H9 (cell line): Measurements from ENCODE around the gene CD2AP. TPM values are rescaled to one million over a fixed set of nuclear protein-coding genes. Genes with fewer than 3 reads are reported as not detected.
A peak's percentile ranks its signal among the peaks of the same experiment; 100 is the strongest.

ENCODE experiments used
- DNase-seq: peaks from one replicate; pipeline ENCODE4 v3.0.0-alpha.2; 2017
- H2AFZ ChIP-seq: one replicate; pipeline ENCODE4 v1.6.1; 2013; ENCODE audit warnings: mild to moderate bottlenecking, low read length, control low read depth, moderate library complexity
- H2AK5ac ChIP-seq: 2 replicates; pipeline ENCODE4 v1.6.1; 2013; ENCODE audit warnings: low read length, control low read depth, mixed read lengths; ENCODE audit not compliant: insufficient read length
- H2BK120ac ChIP-seq: one replicate; pipeline ENCODE4 v1.6.1; 2013; ENCODE audit warnings: low read depth, mild to moderate bottlenecking, low read length, control low read depth, inconsistent platforms; ENCODE audit not compliant: poor library complexity, severe bottlenecking
- H2BK12ac ChIP-seq: 2 replicates; pipeline ENCODE4 v1.6.1; 2013; ENCODE audit warnings: low read length, control low read depth, mixed read lengths, low read depth; ENCODE audit not compliant: insufficient read length
- H2BK15ac ChIP-seq: 2 replicates; pipeline ENCODE4 v1.6.1; 2013; ENCODE audit warnings: low read depth, low read length, control low read depth
- H2BK20ac ChIP-seq: one replicate; pipeline ENCODE4 v1.6.1; 2013; ENCODE audit warnings: low read depth, mild to moderate bottlenecking, low read length, control low read depth, inconsistent platforms; ENCODE audit not compliant: poor library complexity, severe bottlenecking
- H2BK5ac ChIP-seq: 2 replicates; pipeline ENCODE4 v1.6.1; 2013; ENCODE audit warnings: low read length, control low read depth, mixed read lengths; ENCODE audit not compliant: insufficient read length
- H3K14ac ChIP-seq: 2 replicates; pipeline ENCODE4 v1.6.1; 2013; ENCODE audit warnings: low read length, control low read depth; ENCODE audit not compliant: insufficient read depth
- H3K18ac ChIP-seq: 2 replicates; pipeline ENCODE4 v1.6.1; 2013; ENCODE audit warnings: low read depth, mild to moderate bottlenecking, mixed read lengths, low read length, control low read depth; ENCODE audit not compliant: insufficient read length
- H3K23ac ChIP-seq: 2 replicates; pipeline ENCODE4 v1.6.1; 2013; ENCODE audit warnings: low read length, control low read depth, mixed read lengths, low read depth; ENCODE audit not compliant: insufficient read length
- H3K23me2 ChIP-seq: 2 replicates; pipeline ENCODE4 v1.6.1; 2013; ENCODE audit warnings: low read depth, mild to moderate bottlenecking, mixed read lengths, low read length, control low read depth; ENCODE audit not compliant: insufficient read length, poor library complexity, severe bottlenecking
- H3K27ac ChIP-seq: 2 replicates; pipeline ENCODE4 v1.5.1; 2013; ENCODE audit warnings: low read length, control low read depth, mixed read lengths, low read depth; ENCODE audit not compliant: insufficient read length
- H3K27me3 ChIP-seq: 2 replicates; pipeline ENCODE4 v1.6.1; 2013; ENCODE audit warnings: low read length, control low read depth, inconsistent platforms; ENCODE audit not compliant: insufficient read depth
- H3K4ac ChIP-seq: 2 replicates; pipeline ENCODE4 v1.6.1; 2013; ENCODE audit warnings: low read depth, mild to moderate bottlenecking, control low read depth, inconsistent platforms, low read length, moderate library complexity
- H3K4me1 ChIP-seq: 2 replicates; pipeline ENCODE4 v1.6.1; 2013; ENCODE audit warnings: low read length, control low read depth, inconsistent platforms; ENCODE audit not compliant: insufficient read depth
- H3K4me2 ChIP-seq: 2 replicates; pipeline ENCODE4 v1.6.1; 2013; ENCODE audit warnings: low read length, control low read depth, mixed read lengths; ENCODE audit not compliant: insufficient read length, insufficient read depth
- H3K56ac ChIP-seq: 2 replicates; pipeline ENCODE4 v1.6.1; 2013; ENCODE audit warnings: low read depth, mild to moderate bottlenecking, mixed read lengths, low read length, control low read depth; ENCODE audit not compliant: insufficient read length
- H3K79me1 ChIP-seq: 2 replicates; pipeline ENCODE4 v1.6.1; 2013; ENCODE audit warnings: low read depth, mild to moderate bottlenecking, moderate library complexity, low read length, control low read depth, inconsistent platforms; ENCODE audit not compliant: insufficient read depth, poor library complexity, severe bottlenecking
- H3K79me2 ChIP-seq: 2 replicates; pipeline ENCODE4 v1.6.1; 2013; ENCODE audit warnings: low read length, control low read depth, inconsistent platforms; ENCODE audit not compliant: insufficient read depth
- H3K9ac ChIP-seq: 2 replicates; pipeline ENCODE4 v1.6.1; 2013; ENCODE audit warnings: low read length, control low read depth, mixed read lengths; ENCODE audit not compliant: insufficient read length; ENCODE audit errors: extremely low read depth
- H3K9me3 ChIP-seq: one replicate; pipeline ENCODE4 v1.6.1; 2013; ENCODE audit warnings: low read depth, low read length, inconsistent platforms; ENCODE audit not compliant: control insufficient read depth
- H3T11ph ChIP-seq: one replicate; pipeline ENCODE4 v1.6.1; 2013; ENCODE audit warnings: mild to moderate bottlenecking, low read length, control low read depth, inconsistent platforms
- H4K20me1 ChIP-seq: one replicate; pipeline ENCODE4 v1.6.1; 2013; ENCODE audit not compliant: control insufficient read depth, insufficient read length, insufficient read depth
- H4K5ac ChIP-seq: 2 replicates; pipeline ENCODE4 v1.6.1; 2013; ENCODE audit warnings: low read depth, mild to moderate bottlenecking, mixed read lengths, low read length, control low read depth; ENCODE audit not compliant: insufficient read length
- H4K8ac ChIP-seq: replicated peaks from 2 replicates; pipeline ENCODE4 v1.6.1; 2013; ENCODE audit warnings: low read length, control low read depth, mixed read lengths, low read depth; ENCODE audit not compliant: insufficient read length
- H4K91ac ChIP-seq: 2 replicates; pipeline ENCODE4 v1.6.1; 2013; ENCODE audit warnings: low read depth, mild to moderate bottlenecking, moderate library complexity, mixed read lengths, low read length, control low read depth; ENCODE audit not compliant: insufficient read length
- H3K27ac Mint-ChIP-seq, 3 experiments: 2 replicates in 2 of 3; 3 replicates in 1 of 3; pipeline ENCODE4 v1.8.0; 2020 to 2021; ENCODE audit warnings: mixed read lengths in 3 of 3, mild to moderate bottlenecking in 1 of 3, moderate library complexity in 1 of 3
- H3K27me3 Mint-ChIP-seq: 2 replicates; pipeline ENCODE4 v1.8.0; 2021; ENCODE audit warnings: low read depth, mild to moderate bottlenecking, moderate library complexity, mixed read lengths
- H3K36me3 Mint-ChIP-seq, 3 experiments: 2 replicates in 2 of 3; 3 replicates in 1 of 3; pipeline ENCODE4 v1.8.0; 2020 to 2021; ENCODE audit warnings: low read depth in 3 of 3, mixed read lengths in 3 of 3; ENCODE audit not compliant: insufficient read depth in 1 of 3
- H3K4me1 Mint-ChIP-seq, 2 experiments: 2 replicates each; pipeline ENCODE4 v1.8.0; 2020; ENCODE audit warnings: mixed read lengths in 2 of 2
- H3K4me3 Mint-ChIP-seq, 2 experiments: 2 replicates in 1 of 2; 3 replicates in 1 of 2; pipeline ENCODE4 v1.8.0; 2020 to 2021; ENCODE audit warnings: mild to moderate bottlenecking in 2 of 2, mixed read lengths in 2 of 2, moderate library complexity in 1 of 2
- H3K9me3 Mint-ChIP-seq, 2 experiments: 2 replicates in 1 of 2; 3 replicates in 1 of 2; pipeline ENCODE4 v1.8.0; 2020; ENCODE audit warnings: mild to moderate bottlenecking in 2 of 2, mixed read lengths in 2 of 2, moderate library complexity in 1 of 2
- WGBS: extraction: QIAGEN DNeasy Blood & Tissue Kit; methylation state at CpG from one replicate; pipeline ENCODE4 v1.1.7; 2013; ENCODE audit warnings: missing lambda C conversion rate, low lambda C conversion rate, mixed read lengths; ENCODE audit not compliant: insufficient read length; ENCODE audit errors: extremely low coverage; 5-methylcytosine and 5-hydroxymethylcytosine counted together
- total RNA-seq: library from RNA; stranded (reverse); gene quantifications from 2 replicates; pipeline ENCODE4 v1.2.1, GENCODE V29; 2021
- TF ChIP-seq, protein P1 (sequence below): fragments of 200-600 bp; sonication (generic); conservative IDR thresholded peaks from 3 replicates; pipeline ENCODE4 v1.8.0; 2021; ENCODE audit warnings: antibody characterized with exemption, mild to moderate bottlenecking

Gene CD2AP
- total RNA-seq, 1 experiment from 2014 or later = 50.1 TPM

DNA sequence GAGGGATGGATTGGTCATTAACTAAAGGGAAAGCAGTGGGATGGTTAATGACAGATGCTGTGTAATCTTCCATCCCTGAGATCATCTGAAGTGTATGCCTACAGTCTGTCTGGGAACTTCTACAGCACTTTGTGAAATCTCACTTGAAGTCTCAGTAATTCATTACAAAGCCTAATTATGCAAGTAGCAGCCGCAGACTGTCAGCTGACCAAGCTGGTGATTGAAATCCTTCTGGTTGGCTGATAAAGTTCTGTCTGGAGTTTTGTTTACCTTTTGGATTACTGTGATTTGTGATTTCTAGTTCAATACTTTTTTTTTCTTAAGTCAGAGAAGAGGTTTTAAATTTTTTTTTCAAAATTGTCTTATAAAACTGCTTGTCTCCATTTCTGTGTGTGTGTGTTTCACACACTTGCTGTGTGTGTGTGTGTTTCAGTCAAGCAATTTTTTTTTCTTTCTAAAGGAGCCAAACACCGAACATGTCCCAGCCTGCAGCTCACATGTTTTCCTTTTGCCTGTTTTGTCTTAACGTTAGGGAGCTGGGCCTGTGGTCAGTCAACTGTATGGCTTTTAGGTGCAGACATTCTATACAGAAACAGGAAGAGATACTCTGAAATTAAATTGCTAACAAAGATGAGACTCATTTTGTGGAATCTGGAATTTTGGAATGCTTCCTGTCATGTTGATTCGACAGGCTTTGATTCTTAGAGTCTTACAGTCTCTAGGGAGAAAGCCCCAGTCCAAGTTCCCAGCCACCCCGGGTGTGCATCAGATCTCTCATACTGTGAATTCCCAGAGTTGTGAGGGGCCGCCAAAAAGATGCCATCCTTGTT is 192.3 kb downstream of the CD2AP start:
- WGBS = no CpG with 5 or more reads among the region's 6 CpGs
- Histone ChIP-seq H3K27ac (no peak overlapping the region), H3K4me2 (no peak overlapping the region)

More for the DNA sequence above, 192.3 kb downstream of the CD2AP start:
- no peak overlapping the region for H4K8ac ChIP-seq
- no peak overlapping the region for H4K5ac ChIP-seq
- TF ChIP-seq, protein P1, sequence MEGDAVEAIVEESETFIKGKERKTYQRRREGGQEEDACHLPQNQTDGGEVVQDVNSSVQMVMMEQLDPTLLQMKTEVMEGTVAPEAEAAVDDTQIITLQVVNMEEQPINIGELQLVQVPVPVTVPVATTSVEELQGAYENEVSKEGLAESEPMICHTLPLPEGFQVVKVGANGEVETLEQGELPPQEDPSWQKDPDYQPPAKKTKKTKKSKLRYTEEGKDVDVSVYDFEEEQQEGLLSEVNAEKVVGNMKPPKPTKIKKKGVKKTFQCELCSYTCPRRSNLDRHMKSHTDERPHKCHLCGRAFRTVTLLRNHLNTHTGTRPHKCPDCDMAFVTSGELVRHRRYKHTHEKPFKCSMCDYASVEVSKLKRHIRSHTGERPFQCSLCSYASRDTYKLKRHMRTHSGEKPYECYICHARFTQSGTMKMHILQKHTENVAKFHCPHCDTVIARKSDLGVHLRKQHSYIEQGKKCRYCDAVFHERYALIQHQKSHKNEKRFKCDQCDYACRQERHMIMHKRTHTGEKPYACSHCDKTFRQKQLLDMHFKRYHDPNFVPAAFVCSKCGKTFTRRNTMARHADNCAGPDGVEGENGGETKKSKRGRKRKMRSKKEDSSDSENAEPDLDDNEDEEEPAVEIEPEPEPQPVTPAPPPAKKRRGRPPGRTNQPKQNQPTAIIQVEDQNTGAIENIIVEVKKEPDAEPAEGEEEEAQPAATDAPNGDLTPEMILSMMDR = no peak
- no peaks in the 10 kb centered on the region for H3K27me3 ChIP-seq
- 0 out of 2 replicates have a peak, but pooled peaks cover 2% of the 10 kb centered on the region for H3K4me1 ChIP-seq
- peak overlapping the region in 1 of 2 experiments; percentile 55; a peak in 2 of 5 replicates for H3K4me3 Mint-ChIP-seq
- H3K23ac ChIP-seq = no peak overlapping the region
- H3K4me1 Mint-ChIP-seq = peaks cover 28 to 36% of the 10 kb centered on the region in 2 experiments
- H2BK120ac ChIP-seq = no peak overlapping the region
- H2BK5ac ChIP-seq = no peak overlapping the region
- H3K23me2 ChIP-seq = no peaks in the 10 kb centered on the region
- H3K27ac Mint-ChIP-seq = peak overlapping the region; percentile 46 to 97 (median 97); a peak in 6 of 7 replicates
- no peak overlapping the region for H4K91ac ChIP-seq
- no peaks in the 10 kb centered on the region; a peak in 1 of 5 replicates for H3K9me3 Mint-ChIP-seq
- no peak overlapping the region for H3K56ac ChIP-seq
- no peak for DNase-seq
- no peak overlapping the region for H3T11ph ChIP-seq
- no peaks in the 10 kb centered on the region for H3K9me3 ChIP-seq
- no peak overlapping the region for H2BK15ac ChIP-seq
- no peaks in the 10 kb centered on the region for H3K79me2 ChIP-seq
- no peak overlapping the region for H3K4ac ChIP-seq
- no peak overlapping the region for H2AFZ ChIP-seq
- H4K20me1 ChIP-seq = no peaks in the 10 kb centered on the region
- H3K79me1 ChIP-seq = no peaks in the 10 kb centered on the region
- H2AK5ac ChIP-seq = no peak overlapping the region
- H3K14ac ChIP-seq = no peak overlapping the region
- H3K9ac ChIP-seq = no peak overlapping the region
- no peak overlapping the region for H2BK12ac ChIP-seq
- H3K36me3 Mint-ChIP-seq = no peaks in the 10 kb centered on the region
- no peaks in the 10 kb centered on the region for H3K27me3 Mint-ChIP-seq
- no peak overlapping the region for H2BK20ac ChIP-seq
- H3K18ac ChIP-seq = no peak overlapping the region
